NCI-H2081 treated with DMSO at 0.1 percent for 48 hours (cell line): ENCODE measurements around the gene DZIP3.
A peak's percentile ranks its signal among the peaks of the same experiment; 100 is the strongest.
"Not testable (repeated sequence)": the region's sequence is repeated elsewhere in the genome, so short reads cannot be mapped to it uniquely, and the experiment has no call there.

Experiments
- DNase-seq: peaks from one replicate; lab custom pipeline; 2025; lab: John Stamatoyannopoulos, UW

DZIP3 gene

GRCh38 chr3:108602249-108602934 is 12.9 kb downstream of the DZIP3 start:
- DNase-seq: no peak

DNA sequence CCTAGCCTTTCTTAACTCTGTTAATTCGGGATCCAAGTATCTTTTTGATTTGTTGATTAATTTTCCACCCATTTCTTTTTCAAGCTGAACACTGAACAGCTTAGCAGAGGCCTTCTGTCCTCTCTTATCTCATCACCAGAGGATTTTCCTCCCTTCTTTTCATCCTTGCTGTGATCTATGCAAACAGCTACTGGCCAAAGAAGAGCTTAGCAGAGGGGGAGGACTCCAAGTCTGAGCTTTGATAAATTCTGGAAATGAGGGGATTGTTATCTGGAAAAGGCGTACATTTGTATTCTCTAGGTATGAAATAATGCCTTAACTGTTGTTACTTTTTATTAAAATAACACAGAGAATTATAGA is 13.4 kb downstream of the DZIP3 start:
- DNase-seq: no peak

DNA sequence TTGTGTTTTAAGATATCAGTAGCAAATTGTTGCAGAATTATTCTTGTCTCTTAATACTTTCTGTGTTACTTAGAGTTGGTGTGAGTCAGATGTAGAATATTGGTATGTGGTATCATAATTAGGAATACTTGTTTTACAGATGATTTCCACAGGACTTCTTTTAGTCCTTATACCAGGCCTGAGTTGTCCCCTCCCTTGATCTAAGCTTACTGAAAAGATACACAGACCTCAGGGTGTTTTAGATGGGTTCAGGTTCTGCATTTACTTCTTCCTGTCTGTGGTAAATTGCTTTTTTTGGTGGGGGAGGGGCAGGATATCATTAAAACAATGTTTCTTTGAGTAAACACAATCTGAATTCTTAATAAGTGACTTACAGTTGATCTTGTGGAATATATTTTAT is 14.2 kb downstream of the DZIP3 start:
- DNase-seq: no peak

DNA sequence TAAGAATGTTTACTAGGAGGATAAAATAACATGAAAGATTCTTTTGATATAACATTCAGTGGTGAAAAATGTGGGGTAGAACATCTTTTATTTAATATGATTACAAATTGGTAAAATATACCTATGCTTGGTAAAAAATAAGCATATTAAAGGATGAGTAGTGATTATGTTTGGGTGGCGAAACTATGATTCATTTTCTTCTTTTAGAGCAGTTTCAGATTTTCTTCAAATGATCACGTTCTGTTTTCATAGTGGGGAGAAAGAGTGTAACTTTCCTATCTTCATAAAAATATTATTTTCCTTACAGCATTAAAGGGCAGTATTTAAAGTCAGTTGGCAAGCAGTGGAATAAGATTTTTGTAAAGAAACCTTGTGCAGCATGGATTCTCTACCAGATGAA is 15.5 kb downstream of the DZIP3 start:
- DNase-seq: no peak

- DNase-seq: no peak
These were observed 16.0 kb downstream of the DZIP3 start for GRCh38 chr3:108605491-108605890.

- DNase-seq: no peak
These were observed 19.2 kb downstream of the DZIP3 start for GRCh38 chr3:108608750-108609149.

- DNase-seq: no peak
These were observed 21.1 kb downstream of the DZIP3 start for GRCh38 chr3:108610651-108611050.

DNA sequence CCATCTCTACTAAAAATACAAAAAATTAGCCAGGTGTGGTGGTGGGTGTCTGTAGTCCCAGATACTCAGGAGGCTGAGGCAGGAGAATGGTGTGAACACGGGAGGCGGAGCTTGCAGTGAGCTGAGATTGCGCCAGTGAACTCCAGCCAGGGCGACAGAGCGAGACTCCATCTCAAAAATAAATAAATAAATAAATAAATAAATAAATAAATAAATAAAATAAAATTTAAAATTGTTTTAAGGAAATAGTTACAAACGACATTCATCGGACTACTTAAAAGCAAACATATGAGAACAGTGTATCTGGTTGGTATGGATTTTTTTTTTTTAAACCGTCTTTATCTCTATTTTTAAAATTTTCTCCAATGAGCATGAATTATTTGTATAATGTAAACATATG is 26.6 kb downstream of the DZIP3 start:
- not testable (repeated sequence) for DNase-seq

- DNase-seq: no peak
These were observed 30.7 kb downstream of the DZIP3 start for GRCh38 chr3:108620250-108620649.

DNA sequence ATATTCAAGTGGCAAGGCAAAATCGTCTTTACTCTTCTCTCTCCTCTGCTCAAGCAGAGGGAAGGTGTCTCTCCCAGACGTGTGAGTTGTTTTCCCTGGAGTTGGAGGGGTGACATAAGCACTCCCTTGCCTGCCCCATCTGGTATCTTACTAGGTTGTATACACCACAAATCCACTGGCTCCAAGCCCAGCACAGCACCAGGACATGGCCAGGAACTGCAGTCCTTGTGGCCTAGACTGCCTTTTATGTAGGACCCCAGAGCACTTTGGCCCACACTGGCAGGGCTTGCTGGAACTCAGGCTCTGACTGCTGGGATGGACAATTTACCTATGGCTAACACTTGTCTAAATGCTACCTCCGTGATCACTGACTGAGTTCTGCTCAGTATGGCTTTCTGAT is 34.0 kb downstream of the DZIP3 start:
- DNase-seq: no peak

DNA sequence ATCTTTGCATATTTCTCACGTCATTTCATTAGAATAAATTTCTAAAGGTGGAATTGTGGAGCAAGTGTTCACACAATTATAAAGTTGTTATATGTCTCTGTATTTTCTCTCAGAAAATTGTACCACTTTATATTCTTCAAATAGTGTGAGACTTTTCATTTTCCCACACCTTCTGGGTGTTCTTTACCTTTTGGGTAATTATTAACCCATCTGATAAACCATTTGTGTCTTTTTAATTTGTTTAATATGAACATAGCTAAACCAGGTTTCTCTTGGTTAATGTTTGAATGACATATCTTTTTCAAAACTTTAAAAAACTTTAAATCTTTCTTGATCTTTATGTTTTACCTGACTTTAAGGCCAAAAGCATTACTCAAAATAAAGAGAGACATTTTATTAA is 40.5 kb downstream of the DZIP3 start:
- DNase-seq: no peak

DNA sequence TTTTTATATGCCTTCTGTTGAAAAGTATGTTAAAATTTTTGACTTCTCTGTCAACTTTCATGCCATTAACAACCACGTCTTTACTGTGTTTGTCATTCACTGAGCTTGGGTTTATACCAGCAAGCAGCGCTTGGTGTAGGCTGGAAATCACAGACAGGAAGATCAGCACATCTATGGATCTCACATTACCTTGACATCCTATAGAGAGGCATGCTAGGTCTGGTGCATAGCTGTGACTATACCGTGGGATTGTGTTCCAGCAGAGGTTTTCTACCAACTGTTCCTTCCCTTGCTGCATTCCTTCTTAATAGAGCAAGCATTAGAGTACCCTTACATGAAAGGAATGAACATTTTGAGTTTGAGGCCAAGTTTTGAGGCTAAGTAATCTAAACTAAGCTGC is 53.0 kb downstream of the DZIP3 start:
- DNase-seq: no peak

GRCh38 chr3:108645364-108645763 is 55.8 kb downstream of the DZIP3 start:
- no peak for DNase-seq

- not testable (repeated sequence) for DNase-seq
These were observed 66.1 kb downstream of the DZIP3 start for GRCh38 chr3:108655664-108656063.

GRCh38 chr3:108661699-108662098 is 72.2 kb downstream of the DZIP3 start:
- no peak for DNase-seq

DNA sequence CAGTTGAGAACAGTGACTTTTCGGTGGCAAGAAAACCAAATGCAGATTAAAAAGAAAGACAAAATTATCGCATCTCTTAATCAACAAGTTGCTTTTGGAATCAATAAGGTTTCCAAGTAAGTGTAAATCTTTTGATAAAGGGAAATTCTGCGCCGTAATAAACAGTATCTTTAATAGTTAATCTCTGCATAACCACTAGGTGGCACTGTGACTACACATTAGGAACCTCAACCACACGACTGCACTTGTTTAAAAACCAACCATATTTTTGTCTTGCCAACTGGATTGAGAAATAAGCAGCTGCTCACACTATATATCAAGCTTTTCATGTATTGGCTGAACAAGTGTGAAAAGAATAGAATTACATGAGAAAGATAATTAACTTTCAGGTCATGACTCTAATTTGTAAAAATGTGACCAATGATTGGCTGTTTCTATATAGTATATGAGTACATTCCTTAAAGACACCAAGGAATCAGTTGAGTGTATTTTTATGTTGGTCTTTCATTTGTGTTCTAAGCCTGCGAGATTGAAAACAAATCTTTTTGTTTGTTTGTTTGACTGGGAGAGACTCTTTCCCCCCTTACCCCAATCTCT is 72.7 kb downstream of the DZIP3 start:
- peak; percentile 35 for DNase-seq

GRCh38 chr3:108664266-108664665 is 74.7 kb downstream of the DZIP3 start:
- DNase-seq: no peak

DNA sequence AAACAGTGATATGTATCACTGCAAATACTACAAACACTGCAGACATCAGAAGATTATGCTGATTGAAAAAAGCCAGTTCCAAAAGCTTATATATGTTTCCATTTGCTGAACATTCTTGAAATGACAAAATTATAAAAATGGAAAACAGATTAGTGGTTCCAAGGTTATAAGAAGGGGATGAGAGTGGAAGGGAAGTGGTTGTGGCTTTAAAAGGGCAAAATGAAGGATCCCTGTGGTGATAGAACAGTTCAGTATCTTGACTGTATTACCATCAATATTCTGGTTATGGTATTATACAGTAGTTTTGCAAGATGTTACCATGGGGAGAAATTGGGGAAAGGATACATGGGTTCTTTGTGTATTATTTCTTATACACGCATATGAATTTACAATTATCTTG is 77.8 kb downstream of the DZIP3 start:
- DNase-seq: no peak

DNA sequence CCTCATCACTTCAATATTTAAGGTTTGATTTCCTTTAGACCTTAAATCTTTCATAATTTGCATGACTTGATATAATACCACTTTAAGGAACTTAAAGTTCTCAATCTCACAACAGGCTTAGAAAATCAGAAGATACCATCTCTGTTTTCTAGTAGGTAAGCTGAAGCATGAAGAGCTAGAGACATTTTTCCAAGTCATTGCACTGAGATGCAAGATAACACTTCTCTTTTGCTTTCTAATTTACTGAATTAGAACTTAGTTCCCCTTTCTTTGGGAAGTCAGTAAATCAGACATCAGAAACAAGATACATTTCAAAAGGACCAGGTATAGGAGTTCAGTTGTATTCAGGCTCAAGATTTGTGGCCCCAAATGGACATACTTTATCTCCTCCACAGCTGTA is 79.7 kb downstream of the DZIP3 start:
- no peak for DNase-seq

DNA sequence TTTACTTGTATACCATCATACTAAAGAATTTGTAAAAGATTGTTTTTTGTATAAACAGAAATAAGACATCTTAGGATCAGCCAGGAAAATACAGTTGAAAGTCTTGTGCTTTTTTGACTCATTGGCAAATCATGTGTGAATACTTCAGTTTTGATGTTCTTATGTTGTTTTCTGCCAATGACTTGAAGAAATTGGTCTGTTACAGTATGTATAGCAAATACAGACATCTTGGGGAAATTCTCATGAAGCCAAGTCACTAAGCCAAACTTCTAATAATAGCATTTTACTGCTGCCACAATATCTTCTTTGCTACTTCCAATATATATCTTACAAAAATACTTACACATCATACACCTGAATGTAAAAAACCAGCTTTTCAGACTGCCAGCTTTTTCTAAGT is 83.2 kb downstream of the DZIP3 start:
- no peak for DNase-seq

DNA sequence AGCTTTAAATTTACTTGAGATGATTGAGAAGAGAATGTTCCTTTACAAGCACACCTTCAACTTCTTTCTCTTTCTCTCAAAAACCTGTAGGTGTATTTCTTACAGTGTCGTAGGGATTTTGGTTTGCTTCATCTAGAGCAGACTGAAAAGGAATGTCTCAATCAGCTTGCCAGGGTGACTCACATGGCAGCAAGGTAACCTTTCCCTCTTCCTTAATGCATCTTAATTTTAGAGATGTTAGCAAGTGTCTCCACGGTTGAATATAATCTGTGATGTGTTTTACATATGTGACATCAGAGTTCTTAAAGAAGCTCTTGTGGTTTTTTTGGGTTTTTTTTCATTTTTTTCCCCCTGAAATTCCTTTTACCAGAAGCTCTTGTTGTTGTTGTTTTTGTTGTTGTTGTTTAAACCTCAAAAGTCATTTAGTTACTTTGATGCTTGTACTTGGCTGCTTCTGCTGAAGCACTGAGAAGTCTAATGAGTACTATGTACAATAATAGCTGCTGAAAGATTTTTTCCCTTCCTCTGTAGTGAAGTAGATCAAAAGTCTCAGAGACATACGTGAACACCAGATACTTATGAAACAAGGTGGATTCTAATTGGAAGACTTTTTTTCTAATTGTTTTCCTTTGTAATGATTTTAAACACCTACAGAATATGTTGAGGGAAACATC is 84.6 kb downstream of the DZIP3 start:
- no peak for DNase-seq

- no peak for DNase-seq
These were observed 88.3 kb downstream of the DZIP3 start for GRCh38 chr3:108677811-108678210.

DNA sequence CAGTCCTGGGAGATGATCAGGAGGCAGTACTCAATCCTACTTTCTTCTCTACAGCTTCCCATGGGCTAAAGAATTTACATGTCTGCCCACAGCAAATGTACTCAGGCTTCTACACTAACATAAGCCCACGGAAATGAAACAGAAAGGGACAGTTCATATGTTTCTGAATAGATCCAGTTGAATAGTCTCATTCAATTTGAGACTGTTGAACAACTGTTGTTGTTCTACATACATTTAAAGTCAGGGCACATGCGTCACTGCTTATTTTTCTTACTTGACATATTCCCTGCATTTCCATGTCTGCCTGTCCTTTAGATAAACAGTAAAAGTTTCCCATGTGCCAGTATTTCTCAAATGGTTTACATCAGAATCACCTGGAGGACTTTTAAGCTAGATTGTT is 102.8 kb downstream of the DZIP3 start:
- not testable (repeated sequence) for DNase-seq

GRCh38 chr3:108698461-108698860 is 108.9 kb downstream of the DZIP3 start:
- no peak for DNase-seq
